WTC11 (cell line): ENCODE results near the gene PPARD.

Experiments
- ATF6 ChIP-seq: sonication (generic); formaldehyde crosslinking; IDR thresholded peaks from 2 replicates; pipeline ENCODE4 v1.8.1; 2023; ENCODE audit warnings: mild to moderate bottlenecking, missing genetic modification reagents
- MAX ChIP-seq: sonication (generic); formaldehyde crosslinking; IDR thresholded peaks from 2 replicates; pipeline ENCODE4 v1.8.0; 2022; ENCODE audit warnings: mild to moderate bottlenecking, missing genetic modification reagents
- RELA ChIP-seq: sonication (generic); formaldehyde crosslinking; IDR thresholded peaks from 2 replicates; pipeline ENCODE4 v1.8.1; 2022; ENCODE audit warnings: missing genetic modification reagents, mild to moderate bottlenecking, borderline replicate concordance
- SMAD4 ChIP-seq: sonication (generic); formaldehyde crosslinking; IDR thresholded peaks from 2 replicates; pipeline ENCODE4 v1.8.0; 2022; ENCODE audit warnings: mild to moderate bottlenecking, missing genetic modification reagents
- ZNF232 ChIP-seq: sonication (generic); formaldehyde crosslinking; IDR thresholded peaks from 2 replicates; pipeline ENCODE4 v1.8.0; 2022; ENCODE audit warnings: mild to moderate bottlenecking, missing genetic modification reagents
- TF ChIP-seq, protein P1 (sequence below): sonication (generic); formaldehyde crosslinking; IDR thresholded peaks from 2 replicates; pipeline ENCODE4 v1.8.1; 2022; ENCODE audit warnings: low read depth, mild to moderate bottlenecking, moderate library complexity, missing genetic modification reagents, borderline replicate concordance
- TF ChIP-seq, protein P2 (sequence below): fragments of 200-600 bp; IDR thresholded peaks from 2 replicates; pipeline ENCODE4 v1.8.0; 2022; ENCODE audit warnings: antibody characterized with exemption

- TF ChIP-seq, protein P1, sequence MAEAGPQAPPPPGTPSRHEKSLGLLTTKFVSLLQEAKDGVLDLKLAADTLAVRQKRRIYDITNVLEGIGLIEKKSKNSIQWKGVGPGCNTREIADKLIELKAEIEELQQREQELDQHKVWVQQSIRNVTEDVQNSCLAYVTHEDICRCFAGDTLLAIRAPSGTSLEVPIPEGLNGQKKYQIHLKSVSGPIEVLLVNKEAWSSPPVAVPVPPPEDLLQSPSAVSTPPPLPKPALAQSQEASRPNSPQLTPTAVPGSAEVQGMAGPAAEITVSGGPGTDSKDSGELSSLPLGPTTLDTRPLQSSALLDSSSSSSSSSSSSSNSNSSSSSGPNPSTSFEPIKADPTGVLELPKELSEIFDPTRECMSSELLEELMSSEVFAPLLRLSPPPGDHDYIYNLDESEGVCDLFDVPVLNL (CRISPR knock-in tag): no peak
- TF ChIP-seq, protein P2, sequence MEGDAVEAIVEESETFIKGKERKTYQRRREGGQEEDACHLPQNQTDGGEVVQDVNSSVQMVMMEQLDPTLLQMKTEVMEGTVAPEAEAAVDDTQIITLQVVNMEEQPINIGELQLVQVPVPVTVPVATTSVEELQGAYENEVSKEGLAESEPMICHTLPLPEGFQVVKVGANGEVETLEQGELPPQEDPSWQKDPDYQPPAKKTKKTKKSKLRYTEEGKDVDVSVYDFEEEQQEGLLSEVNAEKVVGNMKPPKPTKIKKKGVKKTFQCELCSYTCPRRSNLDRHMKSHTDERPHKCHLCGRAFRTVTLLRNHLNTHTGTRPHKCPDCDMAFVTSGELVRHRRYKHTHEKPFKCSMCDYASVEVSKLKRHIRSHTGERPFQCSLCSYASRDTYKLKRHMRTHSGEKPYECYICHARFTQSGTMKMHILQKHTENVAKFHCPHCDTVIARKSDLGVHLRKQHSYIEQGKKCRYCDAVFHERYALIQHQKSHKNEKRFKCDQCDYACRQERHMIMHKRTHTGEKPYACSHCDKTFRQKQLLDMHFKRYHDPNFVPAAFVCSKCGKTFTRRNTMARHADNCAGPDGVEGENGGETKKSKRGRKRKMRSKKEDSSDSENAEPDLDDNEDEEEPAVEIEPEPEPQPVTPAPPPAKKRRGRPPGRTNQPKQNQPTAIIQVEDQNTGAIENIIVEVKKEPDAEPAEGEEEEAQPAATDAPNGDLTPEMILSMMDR: no peak
- TF ChIP-seq ZNF232: no peak
- TF ChIP-seq ATF6 (CRISPR knock-in tag): no peak
- TF ChIP-seq SMAD4 (CRISPR knock-in tag): no peak
- TF ChIP-seq MAX (CRISPR knock-in tag): no peak
- TF ChIP-seq RELA (CRISPR knock-in tag): no peak
Measured at GRCh38 chr6:35382015-35382414, 39.7 kb downstream of the PPARD start.
